ENCODE data around the gene TMEM52.

GRCh38 chr1:1876335-1876930 lies 42.6 kb downstream of the TMEM52 start:
- TF ChIP-seq CTCF (IDR thresholded peaks at IDR 0.05) (no peak), EP300 (IDR thresholded peaks at IDR 0.05; ENCODE audit: borderline replicate concordance in 1 of 2, low read depth in 1 of 2, low read length in 1 of 2) (no peak), FOXM1 (IDR thresholded peaks at IDR 0.05; ENCODE audit: low read depth) (no peak), ZBTB33 (IDR thresholded peaks at IDR 0.05; ENCODE audit: borderline replicate concordance, low read depth) (no peak), ELF1 (IDR thresholded peaks at IDR 0.05) (no peak), EZH2phosphoT487 (IDR thresholded peaks at IDR 0.05; ENCODE audit: borderline replicate concordance, low read depth) (no peak)

All from SK-N-SH (cell line).